Esophagus squamous epithelium (tissue), 4 donors: ENCODE data around the gene DGKD.
A peak's percentile ranks its signal among the peaks of the same experiment; 100 is the strongest.

Source experiments
- CTCF ChIP-seq, 6 experiments: fragments of 450-650 bp in 4 of 6; fragments of 200-600 bp in 2 of 6; sonication (generic) in 2 of 6; IDR thresholded peaks; one replicate each; pipeline ENCODE4 v1.5.1; 2016 to 2019; ENCODE audit warnings: antibody characterized with exemption in 6 of 6, mild to moderate bottlenecking in 4 of 6, moderate library complexity in 4 of 6
- POLR2A ChIP-seq, 4 donors: fragments of 450-650 bp; IDR thresholded peaks; one replicate each; pipeline ENCODE4 v1.6.1; 2017; ENCODE audit warnings: antibody characterized with exemption in 4 of 4, mild to moderate bottlenecking in 4 of 4, moderate library complexity in 3 of 4

GRCh38 chr2:233354500-233354924 lies 218 bp downstream of the DGKD start:
- no peak for TF ChIP-seq CTCF (IDR thresholded peaks at IDR 0.05)
- TF ChIP-seq POLR2A (IDR thresholded peaks at IDR 0.05) = peak in 1 of 4 donors; percentile 29
